SK-N-MC (cell line): ENCODE measurements around the gene FAM98A.

Experiments used
- EZH2 ChIP-seq: fragments of 200-600 bp; sonication (generic); IDR thresholded peaks from one replicate; pipeline ENCODE4 v1.6.1; 2017; ENCODE audit warnings: antibody characterized with exemption
- POLR2AphosphoS5 ChIP-seq: IDR thresholded peaks from 2 replicates; pipeline ENCODE4 v1.6.1; 2012; ENCODE audit warnings: mild to moderate bottlenecking, low read depth, low read length, borderline replicate concordance

GRCh38 chr2:33602201-33602830 is 3.2 kb upstream of the FAM98A start:
- TF ChIP-seq EZH2, result no peak
- TF ChIP-seq POLR2AphosphoS5, result no peak
